Measurements from ENCODE around the gene RHOT2.

- no peak for TF ChIP-seq CTCF (IDR thresholded peaks at IDR 0.05)
- TF ChIP-seq POLR2A (IDR thresholded peaks at IDR 0.05): no peak
These were observed 32.9 kb upstream of the RHOT2 start for GRCh38 chr16:634996-635395.
